Stimulated activated effector memory CD8-positive, alpha-beta T cell treated with anti-CD3 and anti-CD28 coated beads, Interleukin-12 subunit alpha, Interleukin-12 subunit beta, amount 100 ng/mL, for 72 hours (primary cell): ENCODE results near the gene DENND1A.

ENCODE experiments used
- ATAC-seq: fragments of 150-1000 bp; cut with Tn5 transposase; 2 replicates; pipeline ENCODE4 v1.10.0; 2021
- DNase-seq, 2 donors: peaks; one replicate each; pipeline ENCODE4 v3.0.0; 2021 to 2022; ENCODE audit warnings: low spot score in 2 of 2
- H3K27ac Mint-ChIP-seq: one replicate; pipeline ENCODE4 v1.8.0; 2022; ENCODE audit warnings: mild to moderate bottlenecking, mixed read lengths
- H3K36me3 Mint-ChIP-seq: one replicate; pipeline ENCODE4 v1.8.0; 2022; ENCODE audit warnings: mild to moderate bottlenecking, mixed read lengths
- H3K4me1 Mint-ChIP-seq: one replicate; pipeline ENCODE4 v1.8.0; 2022; ENCODE audit warnings: mixed read lengths
- H3K4me3 Mint-ChIP-seq: one replicate; pipeline ENCODE4 v1.8.0; 2022; ENCODE audit warnings: mild to moderate bottlenecking, mixed read lengths
- H3K9me3 Mint-ChIP-seq: one replicate; pipeline ENCODE4 v1.8.0; 2022; ENCODE audit warnings: mixed read lengths

DENND1A gene

DNA sequence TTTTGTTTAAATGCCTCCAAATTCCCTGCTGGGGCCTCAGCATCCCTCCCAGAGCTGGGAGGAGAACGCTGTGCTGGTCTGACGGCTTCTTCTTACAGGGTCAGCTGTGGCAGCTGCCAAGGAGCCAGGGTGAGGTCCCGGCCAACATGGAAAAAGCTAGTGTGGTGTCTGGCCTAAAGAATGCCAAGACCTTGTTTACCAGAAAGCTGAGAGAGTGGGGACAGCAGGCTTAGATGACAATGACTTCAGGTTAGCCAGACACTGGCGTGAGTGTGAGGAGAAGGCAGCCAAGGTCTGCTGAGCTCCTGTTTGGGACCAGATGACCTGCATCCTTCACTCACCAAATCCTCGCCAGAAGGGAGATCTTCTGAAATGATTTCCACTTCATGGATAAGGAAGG, 461.4 kb downstream of the DENND1A start:
- ATAC-seq, result no peak
- Mint-ChIP-seq H3K36me3 (no peaks in the 10 kb centered on the region), H3K27ac (no peak overlapping the region), H3K4me3 (no peak overlapping the region), H3K4me1 (no peaks in the 10 kb centered on the region), H3K9me3 (no peaks in the 10 kb centered on the region)
- no peak for DNase-seq

GRCh38 chr9:123465304-123465703, 464.6 kb downstream of the DENND1A start:
- no peak for ATAC-seq
- no peak for DNase-seq
- H3K36me3 Mint-ChIP-seq, result no peaks in the 10 kb centered on the region
- H3K4me1 Mint-ChIP-seq, result no peaks in the 10 kb centered on the region
- H3K27ac Mint-ChIP-seq, result no peak overlapping the region
- no peaks in the 10 kb centered on the region for H3K9me3 Mint-ChIP-seq
- H3K4me3 Mint-ChIP-seq, result no peak overlapping the region

DNA sequence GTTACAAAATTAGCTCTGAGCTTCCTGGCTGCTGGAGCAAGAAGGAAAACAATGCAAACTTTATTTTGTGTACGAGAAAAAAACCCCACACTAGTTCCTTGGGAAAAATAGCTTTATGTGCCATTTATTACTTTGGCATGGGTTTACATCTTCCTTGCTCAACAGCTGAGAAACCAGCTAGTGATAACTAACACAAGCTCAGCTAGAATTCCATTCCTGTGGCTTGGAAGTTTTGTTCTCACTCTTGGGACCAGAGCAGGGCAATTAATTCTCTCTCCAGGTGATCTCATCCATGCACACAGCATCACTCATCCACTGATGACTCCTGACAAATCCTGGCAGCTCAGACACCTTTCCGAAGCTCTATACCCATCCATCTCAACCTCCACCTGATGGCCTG, 469.8 kb downstream of the DENND1A start:
- no peak overlapping the region for H3K4me3 Mint-ChIP-seq
- ATAC-seq (no peak), DNase-seq (no peak)
- H3K36me3 Mint-ChIP-seq, result no peaks in the 10 kb centered on the region
- no peaks in the 10 kb centered on the region for H3K4me1 Mint-ChIP-seq
- no peaks in the 10 kb centered on the region for H3K9me3 Mint-ChIP-seq
- H3K27ac Mint-ChIP-seq, result no peak overlapping the region

- ATAC-seq (no peak), DNase-seq (no peak)
- Mint-ChIP-seq H3K4me3 (no peak overlapping the region), H3K4me1 (no peaks in the 10 kb centered on the region), H3K9me3 (no peaks in the 10 kb centered on the region), H3K36me3 (no peaks in the 10 kb centered on the region), H3K27ac (no peak overlapping the region)
Observed at GRCh38 chr9:123457583-123457982, 472.3 kb downstream of the DENND1A start.

DNA sequence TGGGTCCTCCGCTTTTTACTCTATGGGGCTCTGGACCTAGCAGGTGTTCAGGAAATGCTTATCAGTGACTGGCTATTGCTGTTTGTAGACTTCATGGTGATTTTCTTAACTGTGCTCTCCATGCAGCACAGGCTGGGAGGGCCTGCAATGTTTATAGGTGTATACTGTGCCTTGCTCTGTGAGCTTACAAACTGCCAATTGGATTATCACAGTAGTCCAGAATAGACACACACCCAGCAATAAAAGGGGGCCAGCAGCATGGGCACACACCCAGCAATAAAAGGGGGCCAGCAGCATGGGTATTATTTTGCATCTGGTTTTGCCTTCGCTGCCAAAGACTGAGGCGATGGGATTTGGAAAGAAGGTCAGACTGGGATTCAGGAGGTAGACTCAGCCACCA, 473.9 kb downstream of the DENND1A start:
- no peak for ATAC-seq
- H3K27ac Mint-ChIP-seq, result no peak overlapping the region
- no peaks in the 10 kb centered on the region for H3K9me3 Mint-ChIP-seq
- no peak for DNase-seq
- no peaks in the 10 kb centered on the region for H3K4me1 Mint-ChIP-seq
- no peak overlapping the region for H3K4me3 Mint-ChIP-seq
- H3K36me3 Mint-ChIP-seq, result no peaks in the 10 kb centered on the region

DNA sequence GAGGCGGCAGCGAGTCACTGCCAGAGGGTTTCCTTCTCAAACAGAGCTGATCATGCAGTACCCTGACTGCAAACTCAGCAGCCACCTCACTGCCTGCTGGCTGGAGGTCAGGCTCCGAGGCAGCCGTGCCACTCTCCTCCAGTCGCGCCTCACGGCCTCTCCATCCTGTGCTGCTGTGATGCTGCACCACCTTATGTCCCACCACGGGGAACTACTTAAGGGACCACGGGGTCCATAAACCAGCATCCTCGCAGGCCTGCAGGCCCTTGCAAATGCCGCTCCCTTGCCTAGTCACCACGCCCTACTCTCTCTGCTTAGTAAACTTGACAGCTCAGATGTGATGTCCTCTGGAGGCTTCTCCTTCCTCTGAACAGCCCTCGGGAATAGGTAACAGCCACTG, 474.7 kb downstream of the DENND1A start:
- no peaks in the 10 kb centered on the region for H3K9me3 Mint-ChIP-seq
- H3K27ac Mint-ChIP-seq, result no peak overlapping the region
- H3K4me1 Mint-ChIP-seq, result no peaks in the 10 kb centered on the region
- DNase-seq (no peak), ATAC-seq (no peak)
- no peak overlapping the region for H3K4me3 Mint-ChIP-seq
- no peaks in the 10 kb centered on the region for H3K36me3 Mint-ChIP-seq

- H3K36me3 Mint-ChIP-seq, result peaks cover 5% of the 10 kb centered on the region
- DNase-seq (no peak), ATAC-seq (no peak)
- H3K4me3 Mint-ChIP-seq, result no peak overlapping the region
- no peaks in the 10 kb centered on the region for H3K9me3 Mint-ChIP-seq
- H3K27ac Mint-ChIP-seq, result no peak overlapping the region
- no peaks in the 10 kb centered on the region for H3K4me1 Mint-ChIP-seq
Observed at GRCh38 chr9:123454361-123454760, 475.6 kb downstream of the DENND1A start.

DNA sequence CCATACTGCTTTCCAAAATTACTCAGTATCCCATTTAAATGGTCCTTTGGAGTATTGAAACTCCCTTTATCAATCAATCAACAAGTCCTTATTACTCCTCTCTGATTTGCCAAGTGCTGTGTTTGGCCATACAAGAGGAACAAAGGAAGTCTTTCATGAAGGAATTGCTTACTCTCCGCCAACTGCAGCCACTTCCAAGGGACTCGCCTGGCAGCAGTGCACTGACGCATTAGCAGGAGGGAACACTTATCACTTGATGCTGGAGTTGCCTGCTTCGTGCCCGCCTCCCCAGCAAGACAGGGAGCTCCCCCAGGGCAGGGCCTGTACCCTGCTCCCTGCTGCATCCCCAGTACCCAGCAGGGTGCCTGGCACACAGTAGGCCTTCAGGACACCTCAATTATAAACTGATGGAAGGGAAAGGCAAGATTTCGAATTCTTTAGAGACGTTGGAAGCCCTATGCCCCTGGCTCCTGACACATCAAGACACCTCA, 476.1 kb downstream of the DENND1A start:
- Mint-ChIP-seq H3K4me3 (no peak overlapping the region), H3K9me3 (no peaks in the 10 kb centered on the region), H3K27ac (no peak overlapping the region), H3K4me1 (no peaks in the 10 kb centered on the region), H3K36me3 (peaks cover 6% of the 10 kb centered on the region)
- DNase-seq (no peak), ATAC-seq (no peak)

GRCh38 chr9:123453076-123453667, 476.8 kb downstream of the DENND1A start:
- DNase-seq, result no peak
- no peaks in the 10 kb centered on the region for H3K4me1 Mint-ChIP-seq
- H3K36me3 Mint-ChIP-seq, result peaks cover 6% of the 10 kb centered on the region
- no peak overlapping the region for H3K4me3 Mint-ChIP-seq
- H3K27ac Mint-ChIP-seq, result no peak overlapping the region
- no peaks in the 10 kb centered on the region for H3K9me3 Mint-ChIP-seq
- no peak for ATAC-seq

GRCh38 chr9:123450996-123451395, 478.9 kb downstream of the DENND1A start:
- no peak overlapping the region for H3K27ac Mint-ChIP-seq
- H3K4me3 Mint-ChIP-seq, result no peak overlapping the region
- DNase-seq (no peak), ATAC-seq (no peak)
- H3K4me1 Mint-ChIP-seq, result no peaks in the 10 kb centered on the region
- peaks cover 6% of the 10 kb centered on the region for H3K36me3 Mint-ChIP-seq
- no peaks in the 10 kb centered on the region for H3K9me3 Mint-ChIP-seq

- H3K36me3 Mint-ChIP-seq, result peaks cover 6% of the 10 kb centered on the region
- no peak for DNase-seq
- H3K4me3 Mint-ChIP-seq, result no peak overlapping the region
- ATAC-seq, result no peak
- no peak overlapping the region for H3K27ac Mint-ChIP-seq
- H3K4me1 Mint-ChIP-seq, result no peaks in the 10 kb centered on the region
- no peaks in the 10 kb centered on the region for H3K9me3 Mint-ChIP-seq
Observed at GRCh38 chr9:123450098-123450770, 479.7 kb downstream of the DENND1A start.

DNA sequence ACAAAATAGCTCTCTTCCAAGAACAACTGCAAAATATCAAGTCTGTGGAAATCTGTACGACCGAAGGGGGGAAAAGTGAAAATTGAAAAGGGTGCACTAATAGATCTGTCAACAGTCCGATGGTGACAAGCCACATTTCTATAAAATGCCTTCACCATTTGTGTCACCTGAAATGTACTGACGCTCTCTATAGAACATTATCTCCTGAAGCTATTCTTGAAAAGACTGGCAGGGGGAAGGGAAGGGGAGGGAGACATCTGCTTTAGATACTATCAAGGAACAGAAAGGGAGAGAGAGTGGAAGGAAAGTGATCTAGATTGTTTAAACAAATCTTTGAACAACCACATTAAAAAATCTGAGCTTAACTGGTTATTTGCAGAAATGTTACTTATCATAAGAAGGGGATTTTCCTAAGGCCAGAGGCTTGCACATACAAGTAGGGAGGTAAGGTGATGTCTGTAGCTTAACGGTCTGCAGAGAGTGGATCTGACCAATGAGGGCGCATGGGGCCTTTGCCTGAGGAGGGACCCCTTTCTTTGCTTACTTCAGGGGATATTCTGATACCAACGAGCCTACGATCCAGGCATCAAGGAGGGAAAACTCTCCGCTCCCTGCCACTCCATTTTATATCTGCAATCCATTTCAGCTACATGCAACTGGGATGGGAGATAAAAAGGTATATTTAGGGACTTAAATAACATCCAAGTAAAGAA, 481.8 kb downstream of the DENND1A start:
- no peak overlapping the region for H3K4me3 Mint-ChIP-seq
- H3K9me3 Mint-ChIP-seq, result no peaks in the 10 kb centered on the region
- no peak overlapping the region for H3K27ac Mint-ChIP-seq
- no peaks in the 10 kb centered on the region for H3K4me1 Mint-ChIP-seq
- DNase-seq (no peak), ATAC-seq (no peak)
- peaks cover 6% of the 10 kb centered on the region for H3K36me3 Mint-ChIP-seq

GRCh38 chr9:123445981-123446610, 483.8 kb downstream of the DENND1A start:
- DNase-seq, result no peak
- H3K4me3 Mint-ChIP-seq, result no peak overlapping the region
- H3K27ac Mint-ChIP-seq, result no peak overlapping the region
- no peaks in the 10 kb centered on the region for H3K4me1 Mint-ChIP-seq
- H3K9me3 Mint-ChIP-seq, result no peaks in the 10 kb centered on the region
- no peak for ATAC-seq
- peaks cover 6% of the 10 kb centered on the region for H3K36me3 Mint-ChIP-seq

DNA sequence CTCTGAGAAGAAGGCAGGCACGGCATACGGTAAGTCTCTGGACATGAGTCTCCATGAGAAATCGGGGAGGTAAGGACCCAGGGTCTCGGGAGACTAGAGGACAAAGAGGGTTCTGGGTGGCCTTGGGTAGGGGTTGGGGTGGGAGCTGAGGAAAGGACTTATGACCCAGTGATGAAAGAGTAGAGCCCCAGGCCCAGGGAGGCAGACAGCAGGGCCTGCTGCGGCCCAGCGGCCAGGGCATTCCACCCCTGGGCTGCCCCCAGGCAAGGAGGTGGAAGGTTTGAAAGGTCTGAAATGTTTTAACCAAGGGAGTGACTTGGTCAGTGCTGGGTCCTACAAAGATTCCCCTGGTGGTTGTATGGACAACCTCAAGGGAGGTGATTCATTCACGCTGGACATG, 484.8 kb downstream of the DENND1A start:
- DNase-seq (no peak), ATAC-seq (no peak)
- Mint-ChIP-seq H3K27ac (no peak overlapping the region), H3K9me3 (no peaks in the 10 kb centered on the region), H3K4me3 (no peak overlapping the region), H3K36me3 (peaks cover 12% of the 10 kb centered on the region), H3K4me1 (no peaks in the 10 kb centered on the region)

DNA sequence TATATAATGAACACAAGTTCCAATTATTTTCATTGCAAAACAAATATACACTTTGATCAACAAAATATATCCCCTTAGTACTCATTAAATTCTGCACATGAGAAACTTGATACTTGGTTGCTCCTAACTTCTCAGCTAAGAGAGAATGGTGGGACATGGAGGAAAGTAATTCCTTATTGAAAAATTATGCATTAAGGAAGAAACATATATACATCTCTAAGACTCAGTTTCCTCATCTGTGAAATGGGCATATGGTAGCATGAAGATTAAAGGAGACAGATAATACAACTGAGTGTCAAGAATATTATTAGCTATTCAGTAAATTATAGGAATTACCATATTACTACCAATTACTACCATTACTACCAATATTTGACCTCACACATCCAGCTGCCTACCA, 488.2 kb downstream of the DENND1A start:
- Mint-ChIP-seq H3K27ac (no peak overlapping the region), H3K4me1 (no peaks in the 10 kb centered on the region), H3K4me3 (no peak overlapping the region), H3K36me3 (peaks cover 21% of the 10 kb centered on the region), H3K9me3 (no peaks in the 10 kb centered on the region)
- ATAC-seq (no peak), DNase-seq (no peak)

DNA sequence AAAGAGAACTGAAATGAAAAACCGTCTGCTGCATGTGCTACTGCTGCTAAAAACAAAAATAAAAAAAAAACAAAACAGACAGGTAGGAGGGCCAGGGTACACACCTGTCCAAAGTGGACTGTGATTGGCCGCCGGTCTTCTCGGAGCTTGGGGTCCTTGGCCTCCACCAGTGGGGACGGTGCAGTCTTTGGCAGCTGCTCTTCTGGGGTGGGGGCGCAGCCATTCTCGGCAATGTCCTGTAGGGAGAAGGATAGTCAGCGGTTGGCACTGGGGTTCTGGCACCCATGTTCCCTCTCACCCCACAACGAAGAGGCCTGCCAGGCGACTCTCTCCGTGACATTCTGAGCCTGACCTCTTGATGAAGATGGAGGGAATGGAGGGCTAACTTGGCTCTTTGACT, 489.7 kb downstream of the DENND1A start:
- no peaks in the 10 kb centered on the region for H3K4me1 Mint-ChIP-seq
- no peak overlapping the region for H3K27ac Mint-ChIP-seq
- ATAC-seq (no peak), DNase-seq (no peak)
- H3K36me3 Mint-ChIP-seq, result peaks cover 21% of the 10 kb centered on the region
- H3K9me3 Mint-ChIP-seq, result no peaks in the 10 kb centered on the region
- H3K4me3 Mint-ChIP-seq, result no peak overlapping the region
